ENCODE measurements around the gene SMPD3. TPM values are rescaled to one million over a fixed set of nuclear protein-coding genes. Genes with fewer than 3 reads are reported as not detected.

SMPD3 gene
- total RNA-seq, 1 experiment from 2014 or later: 0.89 TPM

- H4K20me1 ChIP-seq (ENCODE audit: insufficient read depth): no peaks in the 10 kb centered on the region
- CTCF ChIA-PET: no interaction called here
- H2AFZ ChIP-seq (ENCODE audit: low read depth, low read length, poor library complexity, severe bottlenecking): no peak overlapping the region
- no peaks in the 10 kb centered on the region for H3K9me3 ChIP-seq (ENCODE audit: control insufficient read depth in 1 of 2, insufficient read depth in 1 of 2, low read depth in 1 of 2, low read length in 2 of 2)
- POLR2A ChIA-PET: no interaction called here
- no peaks in the 10 kb centered on the region for H3K27me3 ChIP-seq (ENCODE audit: insufficient read depth, low read length)
- ATAC-seq: 0 out of 2 replicates have a peak, but pooled peaks have one; percentile 25
- H3K9ac ChIP-seq (ENCODE audit: low read length): no peak overlapping the region
- H3K4me2 ChIP-seq (ENCODE audit: low read length): no peak overlapping the region
- no peak for TF ChIP-seq POLR2AphosphoS5 (IDR thresholded peaks at IDR 0.05; ENCODE audit: low read depth, low read length)
- TF ChIP-seq CBX3 (IDR thresholded peaks at IDR 0.05; ENCODE audit: low read depth): no peak
- peak in 2 of 3 experiments; percentile 22 to 40; a peak in 3 of 6 replicates for TF ChIP-seq CTCF (IDR thresholded peaks at IDR 0.05 in 2 of 3, conservative IDR thresholded peaks at IDR 0.05 in 1 of 3; ENCODE audit: borderline replicate concordance in 1 of 3, insufficient read depth in 1 of 3, low read depth in 2 of 3, low read length in 2 of 3)
- no peak for TF ChIP-seq REST (IDR thresholded peaks at IDR 0.05; ENCODE audit: low read depth)
- TF ChIP-seq SIN3A (IDR thresholded peaks at IDR 0.05; ENCODE audit: low read depth): no peak
- no peak for TF ChIP-seq ELF1 (IDR thresholded peaks at IDR 0.05; ENCODE audit: borderline replicate concordance, low read depth)
- TF ChIP-seq EZH2 (IDR thresholded peaks at IDR 0.05): no peak
- no peak overlapping the region for H3K27ac ChIP-seq (ENCODE audit: low read depth, low read length)
- intact Hi-C loops (cut with micrococcal nuclease): no loop called here
- peaks cover 0 to 12% of the 10 kb centered on the region in 2 experiments for H3K36me3 ChIP-seq (ENCODE audit: control insufficient read depth in 1 of 2, insufficient read depth in 2 of 2, low read length in 2 of 2)
- H3K9me2 ChIP-seq (ENCODE audit: insufficient read depth): no peaks in the 10 kb centered on the region
- no peaks in the 10 kb centered on the region for H3K79me2 ChIP-seq (ENCODE audit: insufficient read depth, low read length)
- H3K4me1 ChIP-seq (ENCODE audit: control insufficient read depth in 1 of 2, insufficient read depth in 2 of 2, low read length in 2 of 2): no peaks in the 10 kb centered on the region
- DNase-seq (ENCODE audit: low read depth, low spot score): no peak
- no peak overlapping the region for H3K4me3 ChIP-seq (replicated peaks in 1 of 2; ENCODE audit: low read depth in 1 of 2, low read length in 2 of 2)
- no TSS peak for BruUV-seq (replicated peaks)
- RAD21 ChIA-PET (ENCODE audit: low non-redundant PET in 1 of 2, low total read pairs in 2 of 2, uncharacterized antibody in 2 of 2, unreplicated experiment in 2 of 2): no interaction called here
Observed at GRCh38 chr16:68355447-68356248, 92.7 kb downstream of the SMPD3 start.

All from HCT116 (cell line).